ENCODE results near the gene PPP4R2. TPM values are rescaled to one million over a fixed set of nuclear protein-coding genes. Genes with fewer than 3 reads are reported as not detected.

PPP4R2 gene
- total RNA-seq, 1 donor from 2014 or later, result 55.5 TPM

DNA sequence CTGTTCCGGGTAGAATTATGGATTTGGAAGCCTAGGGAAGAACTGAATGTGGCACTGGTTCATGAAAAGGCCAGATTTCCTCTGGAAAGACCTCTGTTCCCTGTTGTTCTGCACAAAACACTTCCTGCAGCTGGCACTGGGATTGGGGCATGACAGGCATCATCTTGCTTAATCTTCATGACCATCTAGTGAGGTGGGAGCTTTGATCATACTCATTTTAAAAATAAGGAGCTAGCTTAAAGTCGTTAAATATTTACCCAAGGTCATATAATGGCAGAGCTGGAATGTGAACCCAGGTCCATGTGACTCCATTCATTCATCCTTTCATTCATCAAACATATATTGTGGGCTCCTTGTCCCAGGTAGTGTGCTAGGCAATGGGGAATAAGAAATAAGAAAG, 105.3 kb downstream of the PPP4R2 start:
- H3K4me1 ChIP-seq, result peaks cover 18% of the 10 kb centered on the region
- H3K9me3 ChIP-seq (replicated peaks), result peaks cover 5% of the 10 kb centered on the region
- TF ChIP-seq CTCF (IDR thresholded peaks at IDR 0.05; ENCODE audit: borderline replicate concordance), result no peak
- no peak overlapping the region for H3K27ac ChIP-seq (replicated peaks)
- DNase-seq, result no peak
- no peaks in the 10 kb centered on the region for H3K27me3 ChIP-seq (ENCODE audit: low read depth)
- intact Hi-C loops (cut with micrococcal nuclease), result loop anchor here (5.0 kb wide), 2 partner anchors 330 to 400 kb away; no protein-coding TSS in a partner anchor
- no peak overlapping the region for H3K4me3 ChIP-seq
- no peaks in the 10 kb centered on the region for H3K36me3 ChIP-seq

- Histone ChIP-seq H3K4me3 (no peak overlapping the region), H3K27me3 (ENCODE audit: low read depth) (no peaks in the 10 kb centered on the region), H3K9me3 (replicated peaks) (no peaks in the 10 kb centered on the region), H3K27ac (replicated peaks) (no peak overlapping the region), H3K36me3 (no peaks in the 10 kb centered on the region), H3K4me1 (no peaks in the 10 kb centered on the region)
- intact Hi-C loops (cut with micrococcal nuclease), result no loop called here
- no peak for TF ChIP-seq CTCF (IDR thresholded peaks at IDR 0.05; ENCODE audit: borderline replicate concordance)
- DNase-seq, result no peak
Observed at GRCh38 chr3:73107215-73107614, 110.6 kb downstream of the PPP4R2 start.

- DNase-seq, result no peak
- TF ChIP-seq CTCF (IDR thresholded peaks at IDR 0.05; ENCODE audit: borderline replicate concordance), result no peak
- H3K4me3 ChIP-seq, result no peak overlapping the region
- no peaks in the 10 kb centered on the region for H3K9me3 ChIP-seq (replicated peaks)
- H3K27me3 ChIP-seq (ENCODE audit: low read depth), result no peaks in the 10 kb centered on the region
- no peak overlapping the region for H3K27ac ChIP-seq (replicated peaks)
- no peaks in the 10 kb centered on the region for H3K36me3 ChIP-seq
- no peaks in the 10 kb centered on the region for H3K4me1 ChIP-seq
- intact Hi-C loops (cut with micrococcal nuclease), result no loop called here
Observed at GRCh38 chr3:73107676-73108187, 111.1 kb downstream of the PPP4R2 start.

- intact Hi-C loops (cut with micrococcal nuclease), result no loop called here
- no peaks in the 10 kb centered on the region for H3K36me3 ChIP-seq
- TF ChIP-seq CTCF (IDR thresholded peaks at IDR 0.05; ENCODE audit: borderline replicate concordance), result no peak
- H3K9me3 ChIP-seq (replicated peaks), result no peaks in the 10 kb centered on the region
- no peak for DNase-seq
- no peak overlapping the region for H3K4me3 ChIP-seq
- H3K27ac ChIP-seq (replicated peaks), result no peak overlapping the region
- H3K4me1 ChIP-seq, result no peaks in the 10 kb centered on the region
- no peaks in the 10 kb centered on the region for H3K27me3 ChIP-seq (ENCODE audit: low read depth)
Observed at GRCh38 chr3:73108750-73109149, 112.1 kb downstream of the PPP4R2 start.

DNA sequence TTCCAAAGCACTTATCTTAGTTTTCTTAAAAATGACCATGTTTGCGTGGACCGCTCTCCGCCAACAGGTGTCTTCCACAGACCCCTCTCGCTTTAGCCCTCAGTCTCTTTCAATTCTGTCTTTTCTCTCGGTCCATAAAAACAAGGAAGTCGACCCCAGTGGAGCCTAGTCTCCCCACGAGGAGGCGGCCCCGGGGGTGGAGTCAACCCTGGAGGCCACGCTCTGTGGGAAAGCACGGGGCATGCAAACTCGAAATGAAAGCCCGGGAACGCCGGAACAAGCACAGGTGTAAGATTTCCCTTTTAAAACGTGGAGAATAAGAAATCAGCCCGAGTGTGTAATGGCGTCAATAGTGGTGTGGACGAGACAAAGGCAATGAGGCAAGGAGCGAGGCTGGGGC, 113.9 kb downstream of the PPP4R2 start:
- Histone ChIP-seq H3K27ac (replicated peaks) (no peak overlapping the region), H3K27me3 (ENCODE audit: low read depth) (no peaks in the 10 kb centered on the region), H3K36me3 (no peaks in the 10 kb centered on the region), H3K4me1 (no peaks in the 10 kb centered on the region), H3K4me3 (no peak overlapping the region), H3K9me3 (replicated peaks) (no peaks in the 10 kb centered on the region)
- no peak for DNase-seq
- intact Hi-C loops (cut with micrococcal nuclease), result no loop called here
- TF ChIP-seq CTCF (IDR thresholded peaks at IDR 0.05; ENCODE audit: borderline replicate concordance), result no peak
